22Rv1 (cell line): ENCODE results near the gene TMEM269.

Experiments
- ZFX ChIP-seq: fragments of 450-650 bp; IDR thresholded peaks from 2 replicates; pipeline ENCODE4 v1.6.1; 2017; ENCODE audit warnings: antibody characterized with exemption, borderline replicate concordance
- TF ChIP-seq, protein P1 (sequence below): fragments of 450-650 bp; IDR thresholded peaks from 2 replicates; pipeline ENCODE4 v1.5.1; 2017; ENCODE audit warnings: mild to moderate bottlenecking

DNA sequence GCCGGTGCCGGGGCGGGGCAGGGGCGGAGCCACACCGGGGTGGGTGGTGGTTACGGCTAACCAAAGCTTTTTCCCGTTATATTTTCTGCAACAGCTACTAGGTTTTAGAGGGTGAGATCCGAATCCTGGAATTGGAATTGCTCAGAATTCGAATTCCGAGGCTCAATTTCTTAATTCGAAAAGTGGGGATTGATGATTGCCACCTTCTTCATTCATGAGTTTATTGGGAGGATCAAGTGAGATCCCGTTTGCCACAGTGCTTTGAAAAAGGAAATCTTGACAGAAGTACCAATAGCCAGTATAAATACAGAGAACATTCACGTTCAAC lies 32.6 kb downstream of the TMEM269 start:
- TF ChIP-seq, protein P1, sequence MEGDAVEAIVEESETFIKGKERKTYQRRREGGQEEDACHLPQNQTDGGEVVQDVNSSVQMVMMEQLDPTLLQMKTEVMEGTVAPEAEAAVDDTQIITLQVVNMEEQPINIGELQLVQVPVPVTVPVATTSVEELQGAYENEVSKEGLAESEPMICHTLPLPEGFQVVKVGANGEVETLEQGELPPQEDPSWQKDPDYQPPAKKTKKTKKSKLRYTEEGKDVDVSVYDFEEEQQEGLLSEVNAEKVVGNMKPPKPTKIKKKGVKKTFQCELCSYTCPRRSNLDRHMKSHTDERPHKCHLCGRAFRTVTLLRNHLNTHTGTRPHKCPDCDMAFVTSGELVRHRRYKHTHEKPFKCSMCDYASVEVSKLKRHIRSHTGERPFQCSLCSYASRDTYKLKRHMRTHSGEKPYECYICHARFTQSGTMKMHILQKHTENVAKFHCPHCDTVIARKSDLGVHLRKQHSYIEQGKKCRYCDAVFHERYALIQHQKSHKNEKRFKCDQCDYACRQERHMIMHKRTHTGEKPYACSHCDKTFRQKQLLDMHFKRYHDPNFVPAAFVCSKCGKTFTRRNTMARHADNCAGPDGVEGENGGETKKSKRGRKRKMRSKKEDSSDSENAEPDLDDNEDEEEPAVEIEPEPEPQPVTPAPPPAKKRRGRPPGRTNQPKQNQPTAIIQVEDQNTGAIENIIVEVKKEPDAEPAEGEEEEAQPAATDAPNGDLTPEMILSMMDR = no peak
- TF ChIP-seq ZFX = no peak
